ENCODE measurements around the gene KIF6.
"Not testable (repeated sequence)": the region's sequence is repeated elsewhere in the genome, so short reads cannot be mapped to it uniquely, and the experiment has no call there.

KIF6 gene

DNA sequence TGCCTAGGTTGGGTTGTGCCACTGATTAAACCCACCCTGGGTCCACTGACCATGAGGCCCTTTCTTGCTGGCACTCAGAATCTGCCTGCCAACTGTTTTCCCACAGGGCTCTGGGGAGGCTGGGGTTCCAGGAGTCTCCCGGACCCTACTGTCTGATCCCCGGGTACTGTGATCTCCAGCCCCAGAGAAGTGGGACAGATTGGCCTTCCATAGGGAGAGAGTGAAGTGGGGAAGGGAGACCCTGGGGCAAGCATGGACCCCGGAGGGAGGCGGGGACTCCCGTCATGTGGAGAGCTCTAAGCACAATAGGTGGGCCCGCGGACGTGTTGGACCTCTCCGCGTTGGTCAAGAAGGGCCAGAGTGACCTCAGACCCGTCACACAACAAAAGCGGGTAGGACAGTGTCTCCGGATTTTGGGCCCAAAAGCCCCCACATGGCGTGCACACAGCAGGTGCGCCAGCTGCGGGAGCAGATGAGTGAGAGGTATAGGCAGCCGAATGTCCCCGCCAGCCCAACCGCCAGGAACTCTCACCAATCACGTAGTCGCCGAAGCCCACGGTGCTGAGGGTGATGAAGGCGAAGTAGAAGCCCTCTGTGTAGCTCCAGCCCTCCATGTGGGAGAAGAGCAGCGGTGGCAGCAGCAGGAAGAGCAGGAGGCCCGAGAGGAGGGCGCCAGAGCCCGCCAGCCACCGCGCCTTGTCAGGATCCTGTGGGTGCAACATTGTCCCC is 421.6 kb downstream of the KIF6 start:
- DNase-seq (ENCODE audit: insufficient read length, low spot score): no peak
- FAIRE-seq: no peak

DNA sequence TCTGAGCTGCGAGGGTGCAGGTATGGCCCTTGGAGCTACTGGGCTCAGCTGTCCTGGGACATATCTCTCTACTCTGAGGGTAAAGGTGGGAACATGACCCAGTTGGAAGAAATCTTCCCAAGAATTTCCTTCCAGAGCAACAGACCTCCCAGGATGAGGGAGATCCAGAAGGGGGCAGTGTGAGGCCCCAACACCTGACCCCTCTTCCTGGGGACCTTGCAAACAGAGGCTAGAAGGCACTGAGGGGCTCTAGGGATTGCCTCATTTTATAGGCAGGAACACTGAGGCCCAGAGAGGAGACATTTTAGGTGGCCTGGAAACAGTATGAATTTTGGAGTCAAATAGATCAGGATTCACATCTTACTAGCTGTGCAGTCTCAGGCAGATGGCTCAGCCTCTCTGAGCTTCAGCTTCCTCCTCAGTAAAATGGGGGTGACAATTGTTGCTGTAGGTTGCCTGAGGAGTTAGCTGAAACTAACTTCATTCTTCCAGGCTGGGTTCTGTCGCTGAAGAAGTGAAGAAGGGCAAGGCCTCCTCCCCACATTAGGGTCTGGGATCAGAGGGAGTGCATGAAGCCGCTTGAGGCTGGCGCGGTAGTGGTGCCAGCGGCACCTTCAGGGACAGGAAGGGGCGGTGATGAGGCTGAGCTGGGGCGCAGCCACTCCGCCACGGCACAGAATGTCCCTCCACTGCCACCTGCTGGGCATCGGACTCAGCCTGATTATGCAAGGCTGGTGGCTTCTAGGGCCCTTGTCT is 422.4 kb downstream of the KIF6 start:
- DNase-seq (ENCODE audit: insufficient read length, low spot score): peak; percentile 97
- FAIRE-seq: peak; percentile 88

DNA sequence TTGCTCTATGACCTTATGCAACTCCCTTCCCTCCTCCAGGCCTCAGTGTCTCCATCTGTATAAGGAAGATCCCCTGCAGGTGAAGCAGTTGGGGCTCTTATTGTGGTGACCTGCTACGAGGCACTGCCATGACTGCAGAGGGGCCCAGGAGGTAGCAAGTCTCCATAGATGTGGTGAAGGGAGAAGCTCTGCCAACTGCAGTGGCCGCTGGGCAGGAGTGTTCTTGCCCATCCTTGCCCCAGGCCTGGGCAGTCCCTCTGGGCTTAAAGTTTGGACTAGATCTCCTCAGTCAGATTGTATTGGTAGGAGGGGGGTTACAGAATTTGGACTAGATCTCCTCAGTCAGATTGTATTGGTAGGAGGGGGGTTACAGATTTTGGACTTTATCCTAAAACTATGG is 423.2 kb downstream of the KIF6 start:
- no peak for DNase-seq (ENCODE audit: insufficient read length, low spot score)
- FAIRE-seq: no peak

DNA sequence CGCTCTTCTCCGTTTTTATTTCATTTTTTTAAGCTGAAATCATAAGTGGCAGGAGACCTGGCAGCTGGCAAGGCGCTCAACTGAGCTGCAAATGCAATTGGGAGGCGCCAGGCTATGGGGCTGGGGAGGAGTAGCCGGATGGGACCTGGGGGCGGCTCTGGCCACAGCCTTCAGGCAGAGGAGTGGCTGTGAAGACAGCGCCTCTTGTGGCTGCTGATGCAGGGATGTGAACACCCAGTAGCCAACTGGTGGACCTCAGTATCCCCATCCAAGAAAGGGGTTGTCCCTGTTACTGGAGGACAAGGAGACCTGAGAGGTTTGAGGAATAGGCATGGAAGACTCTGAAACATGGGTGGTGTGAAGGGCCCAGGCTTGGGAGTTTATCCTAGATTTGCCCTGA is 423.6 kb downstream of the KIF6 start:
- FAIRE-seq: no peak
- no peak for DNase-seq (ENCODE audit: insufficient read length, low spot score)

DNA sequence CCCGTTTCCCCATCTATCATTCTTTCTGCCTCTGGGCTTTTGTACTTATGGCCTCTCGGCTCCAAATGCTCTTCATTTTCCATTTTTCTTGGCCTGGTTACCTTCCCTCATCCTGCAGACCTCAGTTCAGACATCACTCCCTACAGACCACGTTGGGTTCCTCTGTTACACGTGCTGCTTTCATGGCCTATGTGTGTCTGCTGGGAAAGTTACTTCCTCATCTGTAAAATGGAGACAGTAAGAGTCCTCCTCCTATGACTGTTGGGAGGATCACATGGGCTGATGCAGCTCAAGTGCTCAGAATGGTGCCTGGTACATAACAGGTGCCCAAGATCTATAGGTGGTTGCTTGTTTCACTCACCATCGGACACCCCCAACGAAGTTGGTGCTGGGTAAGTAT is 424.5 kb downstream of the KIF6 start:
- no peak for DNase-seq (ENCODE audit: insufficient read length, low spot score)
- no peak for FAIRE-seq

DNA sequence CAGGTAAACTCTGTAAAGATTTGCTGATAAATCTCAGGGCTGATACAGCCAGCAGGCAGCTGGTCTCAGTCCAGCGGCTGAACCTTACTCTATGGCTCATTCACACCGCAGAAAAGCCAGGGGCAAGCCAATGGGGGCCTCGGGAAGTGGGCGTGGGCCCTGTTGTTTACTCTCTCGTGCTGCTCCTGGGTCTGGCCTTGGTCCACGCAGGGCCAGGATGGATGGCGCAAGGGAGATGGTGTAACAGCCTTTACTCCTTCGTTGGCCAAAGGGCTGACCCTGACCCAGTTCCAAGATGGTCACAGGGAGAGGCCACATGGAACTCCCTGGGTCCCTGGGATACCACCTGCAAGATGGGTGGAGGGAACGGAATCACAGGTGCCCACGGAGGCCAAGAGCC is 427.1 kb downstream of the KIF6 start:
- no peak for FAIRE-seq
- DNase-seq (ENCODE audit: insufficient read length, low spot score): no peak

DNA sequence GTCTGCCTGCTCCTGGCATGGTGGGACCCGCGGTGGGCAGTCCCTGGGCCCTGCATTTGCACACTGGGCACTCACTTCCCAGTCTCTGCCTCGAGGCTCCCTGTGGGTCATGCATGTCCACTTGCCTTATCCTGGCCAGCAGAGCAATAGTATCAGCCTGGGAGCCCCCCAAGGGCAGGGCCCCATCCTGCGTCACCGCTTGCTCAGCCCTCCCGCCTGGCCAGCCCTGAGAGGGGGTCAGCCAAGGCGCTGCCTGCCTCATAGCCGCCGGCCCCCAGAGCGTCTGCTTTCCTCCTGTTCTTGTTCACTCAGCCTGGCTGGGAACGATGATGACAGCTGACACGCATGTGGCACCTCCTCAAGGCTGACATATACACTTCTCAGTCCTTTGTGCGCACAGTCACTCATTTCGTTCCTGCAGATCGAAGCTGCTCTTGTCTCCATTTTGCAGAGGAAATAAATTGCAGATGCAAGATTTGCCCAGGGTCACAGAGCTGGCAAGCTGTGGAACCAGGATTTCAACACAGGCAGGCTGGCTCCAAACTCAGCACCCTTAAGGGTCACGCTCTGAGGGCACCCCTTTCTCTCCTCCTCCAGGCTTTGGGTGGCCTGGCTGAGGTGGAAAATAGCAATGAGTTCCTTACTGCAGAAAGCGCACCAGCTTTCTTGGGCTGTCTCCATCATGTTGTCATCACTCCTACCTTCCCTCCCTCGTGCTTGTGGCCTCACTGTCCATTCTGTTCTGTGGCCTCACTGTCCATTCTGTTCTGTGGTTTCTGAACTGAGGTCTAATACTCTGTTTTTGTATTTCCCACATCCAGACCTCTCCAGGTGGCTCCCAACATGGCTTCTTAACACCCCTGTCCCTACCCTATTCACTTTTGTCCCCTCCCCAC is 428.2 kb downstream of the KIF6 start:
- DNase-seq (ENCODE audit: insufficient read length, low spot score) (no peak), FAIRE-seq (no peak)

DNA sequence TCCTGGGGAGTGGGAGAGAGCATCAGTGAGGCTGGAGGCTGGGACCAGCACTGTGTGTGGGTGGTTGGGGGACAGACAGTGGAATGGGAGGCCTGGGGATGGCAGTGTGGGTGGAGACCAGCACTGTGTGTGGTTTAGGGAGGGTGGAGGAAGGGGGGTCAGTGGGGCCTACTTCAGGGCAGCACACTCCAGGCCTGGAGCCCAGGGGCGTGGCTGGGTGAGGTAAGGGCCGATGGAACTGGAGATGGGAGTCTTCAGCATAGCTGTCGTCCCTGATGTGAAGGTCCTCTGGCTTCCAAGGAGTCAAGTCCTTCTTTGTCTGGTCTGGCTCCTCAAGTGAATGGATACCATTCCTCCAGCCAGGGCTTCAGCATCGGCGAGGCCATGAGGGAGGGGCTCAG is 429.6 kb downstream of the KIF6 start:
- FAIRE-seq (no peak), DNase-seq (ENCODE audit: insufficient read length, low spot score) (no peak)

DNA sequence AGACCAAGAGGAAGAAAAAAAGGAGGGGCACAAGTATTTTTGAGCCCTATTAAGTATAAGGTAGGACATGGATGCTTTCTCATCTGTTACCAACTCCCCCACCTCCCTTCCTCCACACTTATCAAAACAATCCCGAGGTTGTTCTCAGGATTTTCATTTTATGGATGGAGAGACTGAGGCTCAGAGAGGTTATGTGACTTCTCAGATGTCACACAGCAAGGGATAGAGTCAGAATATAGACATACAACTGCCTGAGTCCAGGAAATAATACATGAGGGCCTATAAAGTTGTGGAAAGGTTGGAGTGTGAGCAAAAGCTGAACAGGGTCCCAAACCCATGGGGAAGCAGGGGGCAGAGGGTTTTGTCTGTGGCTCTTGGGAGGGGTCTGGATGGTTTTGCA is 430.3 kb downstream of the KIF6 start:
- no peak for DNase-seq (ENCODE audit: insufficient read length, low spot score)
- FAIRE-seq: no peak

DNA sequence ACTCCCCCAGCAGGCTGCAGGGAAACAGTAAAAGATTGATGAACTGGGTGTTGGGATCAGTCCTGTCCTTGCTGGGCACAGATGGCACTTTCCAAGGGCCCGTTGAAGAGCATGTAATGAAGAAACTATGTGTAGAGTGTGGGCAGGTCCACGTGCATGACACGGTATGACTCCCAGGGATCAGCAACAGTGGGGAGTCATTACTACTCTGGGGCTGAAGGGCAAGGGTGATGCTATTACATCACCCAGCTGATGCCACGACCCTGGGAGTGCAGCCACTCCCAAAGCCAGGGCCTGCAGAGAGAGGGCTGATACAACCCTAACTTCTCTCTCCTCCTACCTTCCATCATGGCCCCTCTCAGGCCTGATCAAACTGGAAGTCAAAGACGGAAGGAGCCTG is 431.1 kb downstream of the KIF6 start:
- FAIRE-seq (no peak), DNase-seq (ENCODE audit: insufficient read length, low spot score) (no peak)

DNA sequence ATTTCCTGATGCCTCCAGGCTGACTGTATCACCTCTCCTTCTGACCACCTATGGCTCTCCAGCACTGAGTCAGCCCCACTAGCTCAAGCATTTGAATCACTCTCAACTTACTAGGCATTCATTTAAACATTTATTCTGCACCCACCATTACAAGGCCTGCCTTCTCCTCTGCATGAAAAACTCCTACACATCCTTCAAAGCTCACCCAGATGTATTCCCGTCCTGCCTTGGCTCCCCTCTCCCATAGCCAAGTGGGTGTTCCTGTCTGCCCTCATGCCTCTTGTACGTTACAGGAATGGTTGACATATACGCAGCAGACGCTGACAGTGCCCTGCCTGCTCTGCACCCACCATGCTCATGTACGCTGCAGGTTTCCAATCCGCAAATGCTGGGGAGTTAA is 432.6 kb downstream of the KIF6 start:
- no peak for FAIRE-seq

DNA sequence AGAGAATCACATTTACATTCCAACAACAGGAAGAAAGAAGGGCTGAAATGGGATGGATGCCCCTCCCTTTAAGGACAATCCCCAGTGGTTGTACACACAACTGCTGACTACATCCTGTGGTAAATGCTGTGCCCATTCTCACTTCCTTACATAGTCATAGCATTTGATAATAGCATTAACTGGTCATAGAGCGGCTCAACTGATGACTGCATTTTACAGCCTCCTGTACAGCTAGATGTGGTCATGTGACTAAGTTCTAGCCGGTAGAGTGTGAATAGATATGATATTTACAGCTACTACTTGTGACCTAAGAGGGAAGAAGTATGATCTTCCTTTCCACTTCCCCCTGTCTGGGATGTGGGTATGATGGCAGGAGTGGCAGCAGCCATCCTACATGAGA is 435.7 kb downstream of the KIF6 start:
- no peak for DNase-seq (ENCODE audit: insufficient read length, low spot score)

More for the DNA sequence above, 432.6 kb downstream of the KIF6 start:
- no peak for DNase-seq (ENCODE audit: insufficient read length, low spot score)

DNA sequence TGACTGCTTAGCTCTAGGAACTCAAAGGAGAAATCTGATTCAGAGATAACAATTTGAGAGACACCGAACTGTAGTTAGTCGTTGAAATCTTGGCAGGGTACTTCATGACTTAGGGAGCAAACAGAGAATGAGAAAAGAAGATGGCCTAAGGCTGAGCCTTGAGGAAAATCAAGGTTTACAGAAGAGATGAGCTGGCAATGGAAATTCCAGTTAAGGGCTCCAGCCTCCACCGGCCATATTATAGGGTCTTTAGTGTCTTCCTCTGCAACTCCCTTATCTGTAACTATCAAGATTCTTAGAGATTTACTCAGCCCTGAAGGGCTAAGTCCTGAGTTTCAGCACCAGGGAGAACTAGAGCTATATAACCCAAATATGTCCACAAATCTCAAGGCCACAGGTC is 437.6 kb downstream of the KIF6 start:
- no peak for FAIRE-seq
- no peak for DNase-seq (ENCODE audit: insufficient read length, low spot score)

More for the DNA sequence above, 435.7 kb downstream of the KIF6 start:
- FAIRE-seq: no peak

DNA sequence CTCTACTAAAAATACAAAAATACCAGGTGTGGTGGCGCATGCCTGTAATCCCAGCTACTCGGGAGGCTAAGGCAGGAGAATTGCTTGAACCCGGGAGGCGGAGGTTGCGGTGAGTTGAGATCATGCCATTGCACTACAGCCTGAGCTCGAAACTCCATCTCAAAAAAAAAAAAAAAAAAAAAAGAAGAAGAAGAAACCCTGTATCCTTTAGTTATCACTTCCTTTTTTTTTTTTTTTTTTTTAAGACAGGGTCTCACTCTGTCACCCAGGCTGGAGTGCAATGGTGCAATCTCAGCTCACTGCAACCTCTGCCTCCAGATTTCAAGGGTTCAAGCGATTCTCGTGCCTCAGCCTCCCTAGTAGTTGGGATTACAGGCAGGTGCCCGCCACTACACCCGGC is 438.6 kb downstream of the KIF6 start:
- not testable (repeated sequence) for FAIRE-seq; DNase-seq (ENCODE audit: insufficient read length, low spot score)

DNA sequence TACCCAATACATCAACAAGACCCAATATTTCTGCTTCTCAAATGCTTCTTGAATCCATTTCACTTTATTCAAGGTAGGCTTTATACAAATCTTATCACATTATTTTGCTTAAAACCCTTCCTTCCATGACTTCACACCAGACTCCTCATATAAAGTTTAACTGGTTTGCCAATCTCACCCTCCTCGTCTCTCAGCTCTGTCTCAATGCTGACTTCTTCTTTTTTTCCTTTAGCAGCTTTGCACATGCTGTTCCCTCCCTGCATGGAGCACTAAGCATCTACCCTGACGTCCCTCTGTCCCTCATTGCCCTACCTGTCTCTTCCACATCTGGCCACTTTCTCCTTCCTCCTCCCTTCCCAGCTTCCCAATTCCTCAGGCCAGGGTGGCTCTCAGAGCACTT is 442.4 kb downstream of the KIF6 start:
- DNase-seq (ENCODE audit: insufficient read length, low spot score) (no peak), FAIRE-seq (no peak)

DNA sequence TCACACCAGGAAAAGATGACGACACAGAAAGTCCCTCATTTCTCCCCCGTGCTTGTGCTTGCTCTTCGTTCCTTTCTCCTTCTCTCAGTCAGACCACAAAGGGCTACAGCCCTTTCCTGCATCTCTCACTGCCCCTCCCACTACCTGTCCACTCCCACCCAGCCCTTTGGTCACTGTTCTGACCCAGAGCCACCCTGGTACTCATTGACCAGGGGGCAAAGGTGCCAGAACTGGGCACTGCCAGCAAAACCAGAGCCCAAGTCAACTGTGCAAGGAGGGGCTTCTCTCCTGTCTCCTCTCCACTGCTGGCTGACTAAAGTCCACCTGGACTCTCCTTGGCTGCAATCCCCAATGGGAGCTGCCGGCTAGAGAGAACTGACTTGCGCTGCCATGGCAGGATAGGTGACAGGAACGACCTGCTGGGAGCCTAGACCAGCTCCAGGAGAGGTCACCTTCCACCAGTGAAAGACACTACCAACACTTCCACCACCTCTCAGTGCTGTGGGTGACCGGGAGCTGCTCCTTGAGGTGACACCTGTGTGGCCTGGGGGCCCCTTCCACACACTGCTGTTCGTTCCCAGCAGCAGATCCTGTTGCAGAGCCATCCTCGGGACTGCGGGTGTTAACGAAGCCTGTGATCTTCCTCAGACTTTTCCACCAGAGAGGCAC is 443.8 kb downstream of the KIF6 start:
- DNase-seq (ENCODE audit: insufficient read length, low spot score) (no peak), FAIRE-seq (no peak)

DNA sequence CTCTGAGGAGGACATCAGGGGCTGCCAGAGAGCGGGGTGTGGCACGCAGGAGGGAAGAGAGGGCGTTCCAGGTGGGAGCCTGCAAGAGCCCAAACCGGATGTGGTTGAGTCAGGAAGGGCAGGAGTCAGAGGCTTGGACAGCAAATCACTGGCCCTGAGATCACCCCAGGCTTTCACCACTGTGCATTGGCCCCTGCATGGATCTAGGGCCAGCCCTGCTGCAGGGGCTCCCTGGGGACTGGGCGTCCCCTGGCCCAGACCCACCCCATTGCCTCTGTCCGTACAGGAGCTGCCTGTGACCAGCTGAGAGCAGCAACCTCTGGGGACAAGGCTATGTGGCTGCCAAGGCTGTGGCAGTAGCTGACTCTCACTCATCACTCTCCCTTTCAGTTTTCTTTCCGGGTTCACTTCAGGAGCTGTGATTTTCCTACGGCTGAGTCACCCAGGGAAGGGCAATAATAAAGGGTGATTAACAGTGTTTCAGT is 444.9 kb downstream of the KIF6 start:
- FAIRE-seq (no peak), DNase-seq (ENCODE audit: insufficient read length, low spot score) (no peak)

Measured in GM19239 (cell line).